ENCODE measurements around the gene XRCC4.

GRCh38 chr5:83375049-83375745, 297.9 kb downstream of the XRCC4 start:
- TF ChIP-seq EZH2 (IDR thresholded peaks at IDR 0.05) (no peak), CTCF (IDR thresholded peaks at IDR 0.05) (no peak)

All from neural progenitor cell (in vitro differentiated cells).